Type B pancreatic cell (in vitro differentiated cells): ENCODE measurements around the gene GNAZ. TPM values are rescaled to one million over a fixed set of nuclear protein-coding genes. Genes with fewer than 3 reads are reported as not detected.
A peak's percentile ranks its signal among the peaks of the same experiment; 100 is the strongest.

Experiments
- DNase-seq: peaks from one replicate; pipeline ENCODE4 v3.0.0; 2021; ENCODE audit warnings: mixed read lengths; ENCODE audit not compliant: unreplicated experiment; ENCODE audit errors: extremely low spot score
- H3K27ac Mint-ChIP-seq: 2 replicates; pipeline ENCODE4 v1.8.0; 2021; ENCODE audit warnings: mild to moderate bottlenecking, mixed read lengths
- H3K27me3 Mint-ChIP-seq: 2 replicates; pipeline ENCODE4 v1.8.0; 2021; ENCODE audit warnings: mixed read lengths
- H3K36me3 Mint-ChIP-seq: 2 replicates; pipeline ENCODE4 v1.8.0; 2021; ENCODE audit warnings: mixed read lengths
- H3K4me1 Mint-ChIP-seq: one replicate; pipeline ENCODE4 v1.8.0; 2021; ENCODE audit warnings: mixed read lengths; ENCODE audit not compliant: unreplicated experiment
- H3K4me3 Mint-ChIP-seq: 2 replicates; pipeline ENCODE4 v1.8.0; 2021; ENCODE audit warnings: mild to moderate bottlenecking, mixed read lengths
- H3K9me3 Mint-ChIP-seq: 2 replicates; pipeline ENCODE4 v1.8.0; 2021; ENCODE audit warnings: mixed read lengths
- total RNA-seq: library from RNA; stranded (reverse); gene quantifications from 2 replicates; pipeline ENCODE4 v1.2.1, GENCODE V29; 2021; ENCODE audit warnings: low replicate concordance
- TF ChIP-seq, protein P1 (sequence below): fragments of 200-600 bp; sonication (generic); conservative IDR thresholded peaks from 2 replicates; pipeline ENCODE4 v1.5.0; 2021; ENCODE audit warnings: antibody characterized with exemption, mild to moderate bottlenecking

Gene GNAZ
- total RNA-seq, 1 donor from 2014 or later, result 14.4 TPM

- Mint-ChIP-seq H3K27ac (peak overlapping the region; percentile 14), H3K27me3 (no peaks in the 10 kb centered on the region), H3K4me3 (no peak overlapping the region), H3K9me3 (no peaks in the 10 kb centered on the region), H3K4me1 (peaks cover 9% of the 10 kb centered on the region), H3K36me3 (no peaks in the 10 kb centered on the region)
- TF ChIP-seq, protein P1, sequence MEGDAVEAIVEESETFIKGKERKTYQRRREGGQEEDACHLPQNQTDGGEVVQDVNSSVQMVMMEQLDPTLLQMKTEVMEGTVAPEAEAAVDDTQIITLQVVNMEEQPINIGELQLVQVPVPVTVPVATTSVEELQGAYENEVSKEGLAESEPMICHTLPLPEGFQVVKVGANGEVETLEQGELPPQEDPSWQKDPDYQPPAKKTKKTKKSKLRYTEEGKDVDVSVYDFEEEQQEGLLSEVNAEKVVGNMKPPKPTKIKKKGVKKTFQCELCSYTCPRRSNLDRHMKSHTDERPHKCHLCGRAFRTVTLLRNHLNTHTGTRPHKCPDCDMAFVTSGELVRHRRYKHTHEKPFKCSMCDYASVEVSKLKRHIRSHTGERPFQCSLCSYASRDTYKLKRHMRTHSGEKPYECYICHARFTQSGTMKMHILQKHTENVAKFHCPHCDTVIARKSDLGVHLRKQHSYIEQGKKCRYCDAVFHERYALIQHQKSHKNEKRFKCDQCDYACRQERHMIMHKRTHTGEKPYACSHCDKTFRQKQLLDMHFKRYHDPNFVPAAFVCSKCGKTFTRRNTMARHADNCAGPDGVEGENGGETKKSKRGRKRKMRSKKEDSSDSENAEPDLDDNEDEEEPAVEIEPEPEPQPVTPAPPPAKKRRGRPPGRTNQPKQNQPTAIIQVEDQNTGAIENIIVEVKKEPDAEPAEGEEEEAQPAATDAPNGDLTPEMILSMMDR, result no peak
- DNase-seq, result no peak
Measured at GRCh38 chr22:23084453-23085350, 14.4 kb downstream of the GNAZ start.

- Mint-ChIP-seq H3K27me3 (no peaks in the 10 kb centered on the region), H3K36me3 (no peaks in the 10 kb centered on the region), H3K4me1 (peaks cover 9% of the 10 kb centered on the region), H3K27ac (peak overlapping the region; percentile 14), H3K4me3 (no peak overlapping the region), H3K9me3 (no peaks in the 10 kb centered on the region)
- no peak for DNase-seq
- TF ChIP-seq, protein P1, result no peak
Measured at GRCh38 chr22:23085351-23085671, 15.0 kb downstream of the GNAZ start.

DNA sequence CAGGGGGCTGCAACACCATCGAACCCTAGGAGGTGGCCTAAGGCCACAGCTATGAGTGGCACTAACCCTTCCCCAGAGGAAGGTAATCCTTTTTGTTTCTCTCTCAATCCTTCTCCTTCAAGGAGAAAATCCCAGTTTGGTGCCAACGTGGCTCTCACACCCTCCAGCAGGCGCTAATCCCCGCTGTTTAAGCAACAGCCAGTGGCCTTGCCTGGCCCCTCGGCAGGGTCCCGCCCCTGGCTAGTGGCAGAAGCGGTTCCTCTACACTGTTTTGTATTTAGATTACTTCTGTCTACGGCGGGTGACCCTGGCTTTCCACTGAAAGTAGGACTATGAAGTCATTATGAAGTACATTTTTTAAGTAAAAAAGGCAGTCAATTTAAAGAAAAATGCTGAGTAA, 15.5 kb downstream of the GNAZ start:
- Mint-ChIP-seq H3K36me3 (no peaks in the 10 kb centered on the region), H3K27me3 (no peaks in the 10 kb centered on the region), H3K4me1 (peaks cover 9% of the 10 kb centered on the region), H3K4me3 (no peak overlapping the region), H3K27ac (no peak overlapping the region), H3K9me3 (no peaks in the 10 kb centered on the region)
- TF ChIP-seq, protein P1, result no peak
- no peak for DNase-seq

- TF ChIP-seq, protein P1, result no peak
- H3K9me3 Mint-ChIP-seq, result no peaks in the 10 kb centered on the region
- DNase-seq, result no peak
- no peaks in the 10 kb centered on the region for H3K27me3 Mint-ChIP-seq
- peaks cover 9% of the 10 kb centered on the region for H3K4me1 Mint-ChIP-seq
- H3K4me3 Mint-ChIP-seq, result no peak overlapping the region
- no peak overlapping the region for H3K27ac Mint-ChIP-seq
- H3K36me3 Mint-ChIP-seq, result no peaks in the 10 kb centered on the region
Measured at GRCh38 chr22:23086263-23086662, 15.9 kb downstream of the GNAZ start.

GRCh38 chr22:23086787-23087186, 16.5 kb downstream of the GNAZ start:
- no peak overlapping the region for H3K4me3 Mint-ChIP-seq
- peaks cover 9% of the 10 kb centered on the region for H3K4me1 Mint-ChIP-seq
- H3K36me3 Mint-ChIP-seq, result no peaks in the 10 kb centered on the region
- DNase-seq, result no peak
- H3K9me3 Mint-ChIP-seq, result no peaks in the 10 kb centered on the region
- no peaks in the 10 kb centered on the region for H3K27me3 Mint-ChIP-seq
- no peak overlapping the region for H3K27ac Mint-ChIP-seq
- TF ChIP-seq, protein P1, result no peak
